Measurements from ENCODE around the gene SPOCD1.

Gene SPOCD1

GRCh38 chr1:31775210-31775999 lies 40.4 kb downstream of the SPOCD1 start:
- H3K4me1 Mint-ChIP-seq, result peaks cover 62% of the 10 kb centered on the region
- no peak for TF ChIP-seq CTCF (IDR thresholded peaks at IDR 0.05; ENCODE audit: unreplicated experiment in 3 of 3)
- H3K36me3 Mint-ChIP-seq (ENCODE audit: low read depth), result no peaks in the 10 kb centered on the region
- peaks cover 3% of the 10 kb centered on the region for H3K9me3 Mint-ChIP-seq
- H3K27me3 Mint-ChIP-seq (ENCODE audit: low read depth), result peaks cover 73% of the 10 kb centered on the region
- no peak overlapping the region for H3K27ac Mint-ChIP-seq
- no peak overlapping the region for H3K4me3 Mint-ChIP-seq

DNA sequence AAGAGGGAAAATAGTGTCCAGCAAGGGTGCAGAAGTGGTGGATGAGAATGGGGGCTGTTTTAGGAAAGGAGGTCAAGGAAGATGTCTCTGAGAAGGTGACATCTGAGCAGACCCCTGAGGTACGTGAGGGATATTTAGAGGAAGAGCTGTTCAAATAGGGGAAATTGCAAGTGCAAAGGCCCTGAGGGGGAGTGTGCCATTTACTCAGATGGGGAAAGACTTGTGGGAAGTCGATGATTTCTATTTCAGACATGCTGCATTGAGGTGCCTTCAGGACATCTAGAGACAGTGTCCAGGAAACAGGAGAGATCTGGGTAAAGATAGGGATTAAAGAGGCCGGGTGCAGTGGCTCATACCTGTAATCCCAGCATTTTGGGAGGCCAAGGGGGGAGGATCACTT lies 41.3 kb downstream of the SPOCD1 start:
- Mint-ChIP-seq H3K27ac (no peak overlapping the region), H3K4me3 (no peak overlapping the region), H3K27me3 (ENCODE audit: low read depth) (peaks cover 81% of the 10 kb centered on the region), H3K36me3 (ENCODE audit: low read depth) (no peaks in the 10 kb centered on the region), H3K9me3 (peaks cover 3% of the 10 kb centered on the region), H3K4me1 (peaks cover 62% of the 10 kb centered on the region)
- no peak for TF ChIP-seq CTCF (IDR thresholded peaks at IDR 0.05; ENCODE audit: unreplicated experiment in 3 of 3)

DNA sequence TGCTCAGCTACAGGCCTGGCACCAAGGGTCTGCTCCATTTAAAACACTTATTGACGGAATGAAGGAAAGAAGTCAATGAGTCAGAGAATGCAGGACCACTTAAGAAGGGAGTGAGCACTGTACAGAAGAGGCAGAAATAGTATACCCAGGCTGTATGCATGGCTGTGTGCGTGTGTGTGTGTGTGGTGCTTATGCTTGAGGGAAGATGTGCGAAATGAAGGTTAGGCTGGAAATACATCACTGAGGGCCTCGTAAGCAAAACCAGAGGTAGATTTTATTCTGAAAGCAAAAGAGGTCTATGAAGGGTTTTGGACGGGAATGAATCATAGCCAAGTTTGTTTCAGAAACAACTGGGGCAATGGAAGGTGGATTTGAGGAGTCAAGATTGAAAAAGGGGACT lies 42.0 kb downstream of the SPOCD1 start:
- TF ChIP-seq CTCF (IDR thresholded peaks at IDR 0.05; ENCODE audit: unreplicated experiment in 3 of 3), result no peak
- Mint-ChIP-seq H3K27ac (no peak overlapping the region), H3K9me3 (peaks cover 3% of the 10 kb centered on the region), H3K36me3 (ENCODE audit: low read depth) (no peaks in the 10 kb centered on the region), H3K27me3 (ENCODE audit: low read depth) (peaks cover 79% of the 10 kb centered on the region), H3K4me3 (no peak overlapping the region), H3K4me1 (peaks cover 66% of the 10 kb centered on the region)

- Mint-ChIP-seq H3K9me3 (peaks cover 3% of the 10 kb centered on the region), H3K4me3 (peak overlapping the region; percentile 78 to 84 (median 82)), H3K36me3 (ENCODE audit: low read depth) (no peaks in the 10 kb centered on the region), H3K27me3 (ENCODE audit: low read depth) (peaks cover 84% of the 10 kb centered on the region), H3K27ac (peak overlapping the region in 2 of 3 experiments; percentile 39 to 41), H3K4me1 (peaks cover 74% of the 10 kb centered on the region)
- no peak for TF ChIP-seq CTCF (IDR thresholded peaks at IDR 0.05; ENCODE audit: unreplicated experiment in 3 of 3)
Observed at GRCh38 chr1:31772669-31773248, 43.1 kb downstream of the SPOCD1 start.

DNA sequence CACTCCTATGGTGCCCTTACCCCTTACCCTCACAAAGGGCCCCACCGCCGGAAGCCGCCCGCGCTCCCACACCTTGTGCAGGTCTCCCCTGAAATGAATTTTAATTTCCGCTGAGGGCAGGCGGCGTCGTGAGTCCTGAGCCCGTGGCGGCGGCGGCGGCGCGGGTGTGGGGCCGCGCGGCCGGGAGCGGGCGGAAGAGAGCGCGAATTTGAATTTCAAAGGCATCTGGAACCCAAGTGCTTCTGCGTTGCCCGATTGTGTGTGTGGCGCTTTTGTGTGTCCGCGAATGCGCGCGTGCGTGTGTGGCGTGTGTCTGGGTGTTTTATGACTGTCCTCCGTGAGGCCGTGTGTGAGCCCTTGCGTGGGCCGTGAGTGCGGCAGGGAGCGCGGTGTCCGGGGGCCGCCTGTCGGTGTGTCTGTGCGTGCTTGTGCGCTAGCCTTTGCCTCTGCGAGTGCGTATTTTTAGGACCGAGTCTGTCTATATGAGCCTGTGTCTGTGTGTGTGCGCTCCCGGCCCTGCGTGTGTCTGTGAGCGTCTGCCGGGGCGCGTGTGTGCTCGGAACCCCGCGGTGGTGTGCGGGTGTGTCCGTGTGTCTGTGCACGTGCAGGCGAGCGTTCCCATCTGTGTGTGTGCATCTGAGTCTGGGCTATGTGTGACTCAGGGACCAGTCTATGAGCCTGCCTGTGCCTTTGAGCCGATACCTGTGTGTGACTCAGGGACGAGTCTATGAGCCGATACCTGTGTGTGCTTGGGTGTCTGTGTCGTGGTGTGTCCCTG lies 43.7 kb downstream of the SPOCD1 start:
- Mint-ChIP-seq H3K27me3 (ENCODE audit: low read depth) (peaks cover 79% of the 10 kb centered on the region), H3K27ac (peak overlapping the region in 2 of 3 experiments; percentile 39 to 41), H3K4me3 (peak overlapping the region; percentile 78 to 84 (median 82)), H3K36me3 (ENCODE audit: low read depth) (no peaks in the 10 kb centered on the region), H3K9me3 (peaks cover 3% of the 10 kb centered on the region), H3K4me1 (peaks cover 74% of the 10 kb centered on the region)
- no peak for TF ChIP-seq CTCF (IDR thresholded peaks at IDR 0.05; ENCODE audit: unreplicated experiment in 3 of 3)
